Kidney capillary endothelial cell (primary cell): ENCODE data around the gene NUP153.

Experiments
- DNase-seq: peaks from one replicate; pipeline ENCODE4 v3.0.0-alpha.2; 2018; ENCODE audit warnings: low spot score

The NUP153 gene

GRCh38 chr6:17662585-17662984 is 44.1 kb downstream of the NUP153 start:
- no peak for DNase-seq

GRCh38 chr6:17656644-17657043 is 50.1 kb downstream of the NUP153 start:
- DNase-seq: no peak

GRCh38 chr6:17656092-17656491 is 50.6 kb downstream of the NUP153 start:
- DNase-seq: no peak

- peak; percentile 21 for DNase-seq
Measured at GRCh38 chr6:17653198-17653882, 53.4 kb downstream of the NUP153 start.

- DNase-seq: no peak
Measured at GRCh38 chr6:17650656-17651309, 55.9 kb downstream of the NUP153 start.

GRCh38 chr6:17648745-17649144 is 58.0 kb downstream of the NUP153 start:
- no peak for DNase-seq

- DNase-seq: no peak
Measured at GRCh38 chr6:17640477-17640917, 66.2 kb downstream of the NUP153 start.

GRCh38 chr6:17638212-17638715 is 68.5 kb downstream of the NUP153 start:
- DNase-seq: no peak

GRCh38 chr6:17635568-17635967 is 71.2 kb downstream of the NUP153 start:
- DNase-seq: peak; percentile 7

- DNase-seq: peak; percentile 29
Measured at GRCh38 chr6:17633465-17634188, 73.1 kb downstream of the NUP153 start.

- DNase-seq: no peak
Measured at GRCh38 chr6:17632934-17633333, 73.8 kb downstream of the NUP153 start.

- no peak for DNase-seq
Measured at GRCh38 chr6:17630511-17631073, 76.1 kb downstream of the NUP153 start.

GRCh38 chr6:17629824-17630510 is 76.8 kb downstream of the NUP153 start:
- no peak for DNase-seq

GRCh38 chr6:17628873-17629272 is 77.9 kb downstream of the NUP153 start:
- no peak for DNase-seq

GRCh38 chr6:17624396-17624795 is 82.3 kb downstream of the NUP153 start:
- no peak for DNase-seq

- DNase-seq: no peak
Measured at GRCh38 chr6:17622144-17622543, 84.6 kb downstream of the NUP153 start.

GRCh38 chr6:17621003-17621402 is 85.7 kb downstream of the NUP153 start:
- DNase-seq: no peak

- DNase-seq: no peak
Measured at GRCh38 chr6:17615794-17616193, 90.9 kb downstream of the NUP153 start.

- DNase-seq: no peak
Measured at GRCh38 chr6:17612048-17612447, 94.7 kb downstream of the NUP153 start.

- no peak for DNase-seq
Measured at GRCh38 chr6:17610835-17611234, 95.9 kb downstream of the NUP153 start.

GRCh38 chr6:17606606-17607005 is 100.1 kb downstream of the NUP153 start:
- no peak for DNase-seq

- DNase-seq: no peak
Measured at GRCh38 chr6:17602888-17603287, 103.8 kb downstream of the NUP153 start.
